Measurements from ENCODE around the gene BCL7A. TPM values are rescaled to one million over a fixed set of nuclear protein-coding genes. Genes with fewer than 3 reads are reported as not detected.

Gene BCL7A
- total and polyA plus RNA-seq, 2 of the 8 experiments (the other 6 are each of a cell fraction or from before 2014, with no cell fraction given), result 11.9 to 12.7 TPM

GRCh38 chr12:122036153-122036552, 14.5 kb downstream of the BCL7A start:
- Histone ChIP-seq H3K9me3 (ENCODE audit: insufficient read depth in 2 of 2, low read depth in 1 of 2, low read length in 1 of 2) (no peaks in the 10 kb centered on the region), H3K23me2 (ENCODE audit: low read depth, low read length) (no peaks in the 10 kb centered on the region), H3K4me1 (replicated peaks in 1 of 4; ENCODE audit: control insufficient read depth in 3 of 4, insufficient read depth in 4 of 4, low read length in 3 of 4) (no peaks in the 10 kb centered on the region), H2BK120ac (replicated peaks; ENCODE audit: low read depth, low read length) (no peak overlapping the region), H3K9ac (replicated peaks in 1 of 4; ENCODE audit: extremely low read depth in 1 of 4, low read depth in 3 of 4, low read length in 3 of 4) (no peak overlapping the region), H3K56ac (replicated peaks; ENCODE audit: insufficient read length, low read depth, low read length) (no peak overlapping the region), H3K18ac (ENCODE audit: extremely low read depth, low read length) (no peak overlapping the region), H3K79me2 (ENCODE audit: control insufficient read depth in 1 of 2, insufficient read depth in 2 of 2, low read length in 2 of 2) (peaks cover 0 to 8% of the 10 kb centered on the region in 2 experiments; a peak in 1 of 4 replicates), H2BK12ac (ENCODE audit: low read depth, low read length) (no peak overlapping the region), H3K36me3 (ENCODE audit: control insufficient read depth in 2 of 4, insufficient read depth in 4 of 4, low read length in 3 of 4) (peaks cover 0 to 13% (median 6%) of the 10 kb centered on the region in 4 experiments; a peak in 3 of 8 replicates), H3K4me2 (ENCODE audit: insufficient read depth in 1 of 2, low read depth in 2 of 2, low read length in 2 of 2) (no peak overlapping the region), H4K8ac (ENCODE audit: extremely low read depth, insufficient read depth, low read length) (no peak overlapping the region), H3K4ac (replicated peaks; ENCODE audit: insufficient read length, low read depth, low read length) (no peak overlapping the region), H4K91ac (replicated peaks; ENCODE audit: insufficient read length, low read length) (no peak overlapping the region), H2BK5ac (ENCODE audit: low read depth, low read length) (no peak overlapping the region), H2BK20ac (ENCODE audit: low read length) (no peak overlapping the region), H3K79me1 (ENCODE audit: low read depth, low read length) (no peaks in the 10 kb centered on the region; the same call in 1 of the 2 replicates), H3K23ac (ENCODE audit: insufficient read length) (no peak overlapping the region), H2BK15ac (ENCODE audit: low read length) (no peak overlapping the region), H4K5ac (ENCODE audit: insufficient read length, low read depth, low read length) (no peak overlapping the region), H3K14ac (ENCODE audit: insufficient read length) (no peak overlapping the region), H3K27me3 (replicated peaks in 1 of 4; ENCODE audit: control insufficient read depth in 3 of 4, extremely low read depth in 1 of 4, insufficient read depth in 3 of 4, low read length in 3 of 4) (no peaks in the 10 kb centered on the region), H2AFZ (ENCODE audit: low read length) (no peak overlapping the region), H4K20me1 (replicated peaks in 1 of 2; ENCODE audit: control insufficient read depth in 1 of 2, insufficient read depth in 2 of 2, low read length in 2 of 2) (peaks cover 2 to 5% of the 10 kb centered on the region in 2 experiments), H3K4me3 (ENCODE audit: extremely low read depth in 1 of 4, insufficient read depth in 2 of 4, low read depth in 3 of 4, low read length in 4 of 4) (no peak overlapping the region), H3K27ac (ENCODE audit: low read depth, low read length) (no peak overlapping the region), H2AK5ac (ENCODE audit: low read depth, low read length) (no peak overlapping the region)
- POLR2A ChIA-PET (ENCODE audit: partially characterized antibody), result no interaction called here
- CTCF ChIA-PET (ENCODE audit: partially characterized antibody), result interaction anchor here (0.6 to 1.6 kb wide), 2 partner anchors 10 to 549 kb away, joined by 3 to 4 read pairs; no protein-coding TSS in a partner anchor
- FAIRE-seq (no peak), DNase-seq (ENCODE audit: low read depth in 1 of 2, low spot score in 2 of 2) (no peak)
- WGBS, 2 experiments (ENCODE audit: extremely low coverage in 1 of 2, insufficient coverage in 1 of 2, insufficient read length in 1 of 2, insufficient replicate concordance in 2 of 2, low coverage in 1 of 2, low lambda C conversion rate in 2 of 2, missing lambda C conversion rate in 1 of 2), result 85% methylated on average over 6 of the region's 6 CpGs; no CpG with 5 or more reads in 1 of the 2 experiments
- TF ChIP-seq E2F6 (IDR thresholded peaks at IDR 0.05), result no peak
- no peak for TF ChIP-seq HDAC2 (IDR thresholded peaks at IDR 0.05; ENCODE audit: borderline replicate concordance in 1 of 2, low read depth in 2 of 2, low read length in 2 of 2)
- TF ChIP-seq ATF2 (IDR thresholded peaks at IDR 0.05; ENCODE audit: low read length), result no peak
- TF ChIP-seq POU5F1 (IDR thresholded peaks at IDR 0.05; ENCODE audit: low read depth, low read length), result no peak
- no peak for TF ChIP-seq JUND (IDR thresholded peaks at IDR 0.05; ENCODE audit: low read length)
- TF ChIP-seq POLR2AphosphoS5 (IDR thresholded peaks at IDR 0.05; ENCODE audit: low read depth, low read length), result no peak
- TF ChIP-seq SRF (IDR thresholded peaks at IDR 0.05; ENCODE audit: low read depth, low read length), result no peak
- no peak for TF ChIP-seq POLR2A (IDR thresholded peaks at IDR 0.05; ENCODE audit: control extremely low read depth in 1 of 2, low read depth in 2 of 2, low read length in 2 of 2)
- no peak for TF ChIP-seq JUN (IDR thresholded peaks at IDR 0.05; ENCODE audit: low read depth, low read length)
- no peak for TF ChIP-seq RXRA (IDR thresholded peaks at IDR 0.05; ENCODE audit: insufficient read depth, low read depth, low read length)
- no peak for TF ChIP-seq RAD21 (IDR thresholded peaks at IDR 0.05 in 1 of 2, conservative IDR thresholded peaks at IDR 0.05 in 1 of 2; ENCODE audit: low read depth in 2 of 2, low read length in 2 of 2)
- no peak for TF ChIP-seq SUZ12 (IDR thresholded peaks at IDR 0.05; ENCODE audit: low read length)
